Lower leg skin (tissue), 3 donors: ENCODE results near the gene GRAP.

Experiments used
- POLR2A ChIP-seq, 2 donors: fragments of 450-650 bp; IDR thresholded peaks; one replicate each; pipeline ENCODE4 v1.6.1; 2016 to 2017; ENCODE audit warnings: antibody characterized with exemption in 2 of 2, mild to moderate bottlenecking in 1 of 2, moderate library complexity in 1 of 2
- TF ChIP-seq, protein P1 (sequence below), 3 donors: fragments of 450-650 bp; IDR thresholded peaks; one replicate each; pipeline ENCODE4 v1.5.1; 2016; ENCODE audit warnings: antibody characterized with exemption in 3 of 3, mild to moderate bottlenecking in 3 of 3, moderate library complexity in 2 of 3

GRCh38 chr17:19003543-19004420 lies 43.0 kb downstream of the GRAP start:
- TF ChIP-seq, protein P1, sequence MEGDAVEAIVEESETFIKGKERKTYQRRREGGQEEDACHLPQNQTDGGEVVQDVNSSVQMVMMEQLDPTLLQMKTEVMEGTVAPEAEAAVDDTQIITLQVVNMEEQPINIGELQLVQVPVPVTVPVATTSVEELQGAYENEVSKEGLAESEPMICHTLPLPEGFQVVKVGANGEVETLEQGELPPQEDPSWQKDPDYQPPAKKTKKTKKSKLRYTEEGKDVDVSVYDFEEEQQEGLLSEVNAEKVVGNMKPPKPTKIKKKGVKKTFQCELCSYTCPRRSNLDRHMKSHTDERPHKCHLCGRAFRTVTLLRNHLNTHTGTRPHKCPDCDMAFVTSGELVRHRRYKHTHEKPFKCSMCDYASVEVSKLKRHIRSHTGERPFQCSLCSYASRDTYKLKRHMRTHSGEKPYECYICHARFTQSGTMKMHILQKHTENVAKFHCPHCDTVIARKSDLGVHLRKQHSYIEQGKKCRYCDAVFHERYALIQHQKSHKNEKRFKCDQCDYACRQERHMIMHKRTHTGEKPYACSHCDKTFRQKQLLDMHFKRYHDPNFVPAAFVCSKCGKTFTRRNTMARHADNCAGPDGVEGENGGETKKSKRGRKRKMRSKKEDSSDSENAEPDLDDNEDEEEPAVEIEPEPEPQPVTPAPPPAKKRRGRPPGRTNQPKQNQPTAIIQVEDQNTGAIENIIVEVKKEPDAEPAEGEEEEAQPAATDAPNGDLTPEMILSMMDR (IDR thresholded peaks at IDR 0.05) = no peak
- TF ChIP-seq POLR2A (IDR thresholded peaks at IDR 0.05) = no peak
